T47D (cell line): ENCODE data around the gene SUMF1.

Experiments
- DNase-seq, 2 experiments: peaks; one replicate each; pipeline versions ENCODE4 v3.0.0 to v3.0.0-alpha.2; 2011 to 2012; ENCODE audit warnings: low read depth in 1 of 2, low spot score in 1 of 2
- JUND ChIP-seq: IDR thresholded peaks from 2 replicates; pipeline ENCODE4 v1.6.1; 2012; ENCODE audit warnings: low read depth
- in situ Hi-C: cut with HindIII; loops from 2 replicates; pipeline ENCODE4 v1.10.0; 2016; ENCODE audit warnings: low sequenced_read_pairs, low pct_unique_long_range_greater_than_20kb

The SUMF1 gene

GRCh38 chr3:4466741-4467521 lies at the start of gene SUMF1:
SUMF1 (minus strand) TSS chr3:4467269; CDS start chr3:4467245, 24 bp downstream.
- peak; percentile 82 to 88 for DNase-seq
- in situ Hi-C loops, result no loop called here
- TF ChIP-seq JUND, result no peak

GRCh38 chr3:4515916-4516579 lies 49.0 kb upstream of the SUMF1 start:
- no peak for TF ChIP-seq JUND
- DNase-seq, result no peak
- in situ Hi-C loops, result no loop called here

GRCh38 chr3:4514916-4515315 lies 47.8 kb upstream of the SUMF1 start:
- no peak for TF ChIP-seq JUND
- DNase-seq, result no peak
- in situ Hi-C loops, result no loop called here

- no peak for DNase-seq
- no peak for TF ChIP-seq JUND
- in situ Hi-C loops, result no loop called here
These were observed 47.3 kb upstream of the SUMF1 start for GRCh38 chr3:4514321-4514720.

- no peak for DNase-seq
- TF ChIP-seq JUND, result no peak
- in situ Hi-C loops, result no loop called here
These were observed 46.0 kb upstream of the SUMF1 start for GRCh38 chr3:4512895-4513616.

- in situ Hi-C loops, result no loop called here
- DNase-seq, result no peak
- no peak for TF ChIP-seq JUND
These were observed 44.6 kb upstream of the SUMF1 start for GRCh38 chr3:4511491-4512262.

GRCh38 chr3:4509983-4510755 lies 43.1 kb upstream of the SUMF1 start:
- in situ Hi-C loops, result no loop called here
- DNase-seq, result no peak
- TF ChIP-seq JUND, result no peak

- TF ChIP-seq JUND, result no peak
- in situ Hi-C loops, result no loop called here
- no peak for DNase-seq
These were observed 42.0 kb upstream of the SUMF1 start for GRCh38 chr3:4509043-4509442.

- no peak for TF ChIP-seq JUND
- DNase-seq, result no peak
- in situ Hi-C loops, result no loop called here
These were observed 41.2 kb upstream of the SUMF1 start for GRCh38 chr3:4508048-4508981.

GRCh38 chr3:4507024-4507596 lies 40.0 kb upstream of the SUMF1 start:
- DNase-seq, result no peak
- in situ Hi-C loops, result no loop called here
- no peak for TF ChIP-seq JUND
